ENCODE data around the gene FGF23. TPM values are rescaled to one million over a fixed set of nuclear protein-coding genes. Genes with fewer than 3 reads are reported as not detected.

Gene FGF23
- total and polyA plus RNA-seq, 8 donors, result not detected

DNA sequence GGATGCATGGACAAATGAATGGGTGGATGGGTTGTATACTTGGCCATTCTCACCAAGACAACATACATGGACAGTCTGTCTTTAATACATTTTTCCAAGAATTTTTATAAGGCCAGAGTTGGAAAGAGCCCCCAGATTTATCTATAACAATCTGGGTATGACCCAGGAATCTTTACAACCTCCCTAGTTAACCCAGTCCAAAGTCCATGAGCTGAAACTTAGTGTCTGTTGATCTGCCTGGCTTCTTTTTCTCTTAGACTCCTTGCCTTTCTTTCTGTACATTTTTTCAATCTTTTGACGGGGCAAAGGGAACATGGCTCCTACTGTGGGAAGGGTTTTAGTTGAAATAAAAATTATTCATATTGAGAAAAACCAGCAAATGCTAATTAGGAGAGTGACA is 740 bp downstream of the FGF23 start:
- WGBS, 2 donors, result 58 to 64% methylated on average over 1 of the region's 1 CpG
- peaks cover 0 to 4% (median 0%) of the 10 kb centered on the region in 4 donors for H3K27me3 ChIP-seq
- TF ChIP-seq, protein P1, sequence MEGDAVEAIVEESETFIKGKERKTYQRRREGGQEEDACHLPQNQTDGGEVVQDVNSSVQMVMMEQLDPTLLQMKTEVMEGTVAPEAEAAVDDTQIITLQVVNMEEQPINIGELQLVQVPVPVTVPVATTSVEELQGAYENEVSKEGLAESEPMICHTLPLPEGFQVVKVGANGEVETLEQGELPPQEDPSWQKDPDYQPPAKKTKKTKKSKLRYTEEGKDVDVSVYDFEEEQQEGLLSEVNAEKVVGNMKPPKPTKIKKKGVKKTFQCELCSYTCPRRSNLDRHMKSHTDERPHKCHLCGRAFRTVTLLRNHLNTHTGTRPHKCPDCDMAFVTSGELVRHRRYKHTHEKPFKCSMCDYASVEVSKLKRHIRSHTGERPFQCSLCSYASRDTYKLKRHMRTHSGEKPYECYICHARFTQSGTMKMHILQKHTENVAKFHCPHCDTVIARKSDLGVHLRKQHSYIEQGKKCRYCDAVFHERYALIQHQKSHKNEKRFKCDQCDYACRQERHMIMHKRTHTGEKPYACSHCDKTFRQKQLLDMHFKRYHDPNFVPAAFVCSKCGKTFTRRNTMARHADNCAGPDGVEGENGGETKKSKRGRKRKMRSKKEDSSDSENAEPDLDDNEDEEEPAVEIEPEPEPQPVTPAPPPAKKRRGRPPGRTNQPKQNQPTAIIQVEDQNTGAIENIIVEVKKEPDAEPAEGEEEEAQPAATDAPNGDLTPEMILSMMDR (IDR thresholded peaks at IDR 0.05), result no peak
- H3K36me3 ChIP-seq, result no peaks in the 10 kb centered on the region
- FAIRE-seq (no peak), ATAC-seq (no peak), DNase-seq (no peak)
- no peak overlapping the region for H3K27ac ChIP-seq
- no peaks in the 10 kb centered on the region for H3K9me3 ChIP-seq
- H3K4me3 ChIP-seq, result no peak overlapping the region
- H3K4me1 ChIP-seq, result no peaks in the 10 kb centered on the region
- intact Hi-C loops (cut with DNase I), result no loop called here

DNA sequence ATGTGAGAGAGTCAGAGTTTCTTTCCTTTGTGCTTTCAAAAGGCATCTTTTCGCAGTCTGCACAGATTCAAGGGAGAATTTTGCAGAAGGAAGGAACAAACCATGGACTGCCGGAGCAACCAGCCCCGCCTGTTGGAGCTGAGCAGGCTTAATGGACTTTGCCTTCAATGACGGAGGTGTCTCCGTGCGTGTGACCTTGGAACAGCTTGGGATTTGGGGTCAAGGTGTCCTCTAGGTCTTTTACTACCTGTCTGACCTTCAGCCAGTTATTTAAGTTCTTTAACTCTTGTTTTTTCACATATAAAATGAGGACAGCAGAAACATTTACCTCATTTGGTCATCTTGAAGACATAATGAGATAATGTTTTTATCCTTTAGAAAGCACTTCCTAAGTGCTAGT is 4.1 kb downstream of the FGF23 start:
- Histone ChIP-seq H3K27me3 (no peaks in the 10 kb centered on the region), H3K36me3 (no peaks in the 10 kb centered on the region), H3K9me3 (no peaks in the 10 kb centered on the region), H3K27ac (no peak overlapping the region), H3K4me1 (no peaks in the 10 kb centered on the region), H3K4me3 (no peak overlapping the region)
- no peak for ATAC-seq
- intact Hi-C loops (cut with DNase I), result no loop called here
- FAIRE-seq, result no peak
- TF ChIP-seq, protein P1 (IDR thresholded peaks at IDR 0.05), result no peak
- WGBS, 2 donors, result 35 to 57% methylated on average over 6 of the region's 6 CpGs
- DNase-seq, result no peak

DNA sequence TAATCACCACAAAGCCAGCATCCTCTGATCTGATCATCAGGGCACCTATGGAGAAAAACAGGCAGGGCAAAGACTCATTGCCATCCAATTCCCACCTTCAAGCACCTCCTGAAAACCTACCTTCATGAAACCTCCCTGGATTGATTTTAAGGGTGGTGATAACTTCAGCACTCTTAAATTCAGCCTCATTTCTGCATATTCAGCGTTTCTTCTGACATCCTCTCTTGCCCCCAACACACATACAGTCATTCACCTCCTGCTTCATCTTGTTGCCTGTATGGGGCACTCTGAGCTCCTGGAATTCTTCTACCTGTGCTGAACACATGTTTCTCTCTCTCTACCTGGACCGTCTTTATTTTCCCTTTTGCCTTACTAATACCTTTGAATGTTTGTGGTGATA is 6.9 kb downstream of the FGF23 start:
- Histone ChIP-seq H3K27me3 (no peaks in the 10 kb centered on the region), H3K4me1 (no peaks in the 10 kb centered on the region), H3K9me3 (no peaks in the 10 kb centered on the region), H3K4me3 (no peak overlapping the region), H3K27ac (no peak overlapping the region), H3K36me3 (no peaks in the 10 kb centered on the region)
- TF ChIP-seq, protein P1 (IDR thresholded peaks at IDR 0.05), result no peak
- DNase-seq (no peak), FAIRE-seq (no peak), ATAC-seq (no peak)
- WGBS, 2 donors, result 79 to 86% methylated on average over 2 of the region's 2 CpGs
- intact Hi-C loops (cut with DNase I), result no loop called here

DNA sequence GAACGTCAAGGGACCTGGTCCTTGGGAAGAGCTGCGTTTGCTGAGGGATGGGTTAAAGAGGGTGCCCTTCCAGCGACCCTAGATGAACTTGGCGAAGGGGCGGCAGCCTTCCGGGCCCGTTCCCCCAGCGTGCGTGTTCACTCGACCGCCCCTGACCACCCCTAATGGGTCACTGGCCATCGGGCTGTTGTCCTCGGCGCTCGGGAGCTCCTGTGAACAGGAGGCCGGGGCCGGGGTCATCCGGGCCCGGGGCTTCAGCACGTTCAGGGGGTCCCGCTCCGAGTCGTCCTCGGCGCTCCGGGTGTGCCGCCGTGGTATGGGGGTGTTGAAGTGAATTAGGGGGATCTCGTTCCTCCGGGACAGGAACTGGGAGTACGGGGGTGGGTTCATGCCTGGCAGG is 9.2 kb downstream of the FGF23 start:
- no peak for FAIRE-seq
- peak in 1 of 6 donors; percentile 50 for DNase-seq
- H3K36me3 ChIP-seq, result no peaks in the 10 kb centered on the region
- H3K27ac ChIP-seq, result no peak overlapping the region
- intact Hi-C loops (cut with DNase I), result no loop called here
- H3K4me3 ChIP-seq, result no peak overlapping the region
- 84 to 91% methylated on average over 31 of the region's 31 CpGs for WGBS, 2 donors
- no peaks in the 10 kb centered on the region for H3K9me3 ChIP-seq
- H3K4me1 ChIP-seq, result no peaks in the 10 kb centered on the region
- no peak for ATAC-seq
- TF ChIP-seq, protein P1 (IDR thresholded peaks at IDR 0.05), result no peak
- no peaks in the 10 kb centered on the region for H3K27me3 ChIP-seq

DNA sequence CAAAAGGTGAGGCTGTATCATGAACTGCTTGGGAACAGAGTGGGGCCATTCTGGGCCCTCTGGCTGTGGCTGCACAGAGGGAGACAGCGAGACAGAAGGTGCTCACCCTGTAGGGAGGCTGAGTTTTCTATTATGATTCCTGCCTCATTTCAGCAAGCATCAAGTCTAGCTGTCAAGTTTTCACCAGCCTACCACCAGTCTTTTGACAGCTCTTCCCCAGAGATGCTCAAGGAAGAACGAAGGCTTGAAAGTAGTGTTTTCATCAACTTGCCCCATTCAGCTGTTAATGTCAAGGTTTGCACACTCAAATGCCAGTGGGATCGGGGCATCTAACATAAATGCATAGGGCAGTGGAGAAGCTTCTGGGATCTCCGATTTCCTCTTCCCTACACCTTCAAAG is 10.0 kb downstream of the FGF23 start:
- H3K4me3 ChIP-seq, result no peak overlapping the region
- no peak overlapping the region for H3K27ac ChIP-seq
- DNase-seq (no peak), ATAC-seq (no peak), FAIRE-seq (no peak)
- H3K36me3 ChIP-seq, result no peaks in the 10 kb centered on the region
- H3K4me1 ChIP-seq, result no peaks in the 10 kb centered on the region
- WGBS, 2 donors, result 79 to 97% methylated on average over 4 of the region's 4 CpGs
- no peaks in the 10 kb centered on the region for H3K9me3 ChIP-seq
- TF ChIP-seq, protein P1 (IDR thresholded peaks at IDR 0.05), result no peak
- H3K27me3 ChIP-seq, result no peaks in the 10 kb centered on the region
- intact Hi-C loops (cut with DNase I), result no loop called here
